ENCODE results near the gene CXCL5.

CXCL5 gene

DNA sequence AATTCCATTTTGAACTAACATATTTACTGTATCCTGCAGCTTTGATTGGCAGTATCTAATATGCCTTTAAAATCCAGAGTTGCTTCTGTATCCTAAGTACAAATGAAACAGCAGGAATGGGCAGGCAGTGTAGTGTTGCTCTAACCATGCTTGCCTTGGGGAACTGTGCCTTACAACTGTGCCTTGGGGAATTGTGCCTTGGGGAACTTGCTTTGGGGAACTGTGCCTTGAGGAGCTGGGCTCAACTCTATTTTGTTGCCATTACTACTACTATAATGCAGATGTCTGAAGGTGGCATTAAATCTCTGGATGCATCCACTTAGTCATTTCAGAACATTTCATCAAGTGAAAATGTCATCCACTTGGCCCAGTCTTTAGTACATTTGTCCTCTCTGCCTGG is 33.1 kb upstream of the CXCL5 start:
- Mint-ChIP-seq H3K27ac (no peak overlapping the region), H3K9me3 (no peaks in the 10 kb centered on the region), H3K4me1 (no peaks in the 10 kb centered on the region), H3K36me3 (no peaks in the 10 kb centered on the region), H3K4me3 (no peak overlapping the region), H3K27me3 (peaks cover 8 to 17% of the 10 kb centered on the region in 2 donors)
- DNase-seq (no peak), ATAC-seq (replicated peaks) (no peak)

DNA sequence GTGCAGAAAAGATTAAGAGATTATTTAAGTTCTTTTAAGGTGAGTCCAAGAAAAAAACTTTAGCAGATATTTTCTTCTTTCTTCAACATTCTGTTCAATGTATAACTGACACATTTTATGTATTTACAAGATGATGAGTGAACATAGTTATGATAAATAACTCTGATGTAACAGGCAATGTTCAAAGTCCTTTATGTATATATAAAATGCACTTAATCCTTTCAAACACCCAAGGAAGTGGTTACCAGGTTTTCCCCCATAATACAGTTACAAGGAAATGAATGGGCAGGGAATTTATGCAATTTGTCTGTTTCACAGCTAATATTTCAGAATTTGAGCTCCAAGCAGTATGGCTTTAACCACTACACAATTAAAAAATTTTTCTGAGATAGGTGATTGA is 31.8 kb upstream of the CXCL5 start:
- ATAC-seq (replicated peaks) (no peak), DNase-seq (no peak)
- no peak overlapping the region for H3K27ac Mint-ChIP-seq
- no peak overlapping the region for H3K4me3 Mint-ChIP-seq
- H3K27me3 Mint-ChIP-seq, result peaks cover 8% of the 10 kb centered on the region in 2 donors
- H3K36me3 Mint-ChIP-seq, result no peaks in the 10 kb centered on the region
- H3K4me1 Mint-ChIP-seq, result no peaks in the 10 kb centered on the region
- H3K9me3 Mint-ChIP-seq, result no peaks in the 10 kb centered on the region

DNA sequence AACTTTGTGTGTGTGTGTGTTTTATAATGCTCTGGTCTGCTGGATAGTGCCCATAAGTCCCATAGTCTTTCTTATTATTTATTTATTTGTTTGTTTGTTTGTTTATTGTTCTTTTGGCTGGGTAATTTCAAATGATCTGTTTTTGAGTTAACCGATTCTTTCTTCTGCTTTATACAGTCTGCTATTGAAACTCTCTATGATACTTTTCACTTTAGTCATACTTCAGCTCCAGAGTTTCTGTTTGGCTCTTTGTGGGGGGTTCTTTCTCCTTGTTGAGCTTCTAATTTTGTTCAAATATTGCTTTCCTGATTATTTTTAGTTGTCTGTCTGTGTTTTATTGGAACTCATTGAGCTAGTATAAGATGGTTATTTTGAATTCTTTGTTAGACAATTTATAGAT is 30.0 kb upstream of the CXCL5 start:
- Mint-ChIP-seq H3K27me3 (peaks cover 6 to 8% of the 10 kb centered on the region in 2 donors), H3K36me3 (no peaks in the 10 kb centered on the region), H3K4me3 (no peak overlapping the region), H3K9me3 (no peaks in the 10 kb centered on the region), H3K27ac (no peak overlapping the region), H3K4me1 (no peaks in the 10 kb centered on the region)
- DNase-seq (no peak), ATAC-seq (replicated peaks) (no peak)

DNA sequence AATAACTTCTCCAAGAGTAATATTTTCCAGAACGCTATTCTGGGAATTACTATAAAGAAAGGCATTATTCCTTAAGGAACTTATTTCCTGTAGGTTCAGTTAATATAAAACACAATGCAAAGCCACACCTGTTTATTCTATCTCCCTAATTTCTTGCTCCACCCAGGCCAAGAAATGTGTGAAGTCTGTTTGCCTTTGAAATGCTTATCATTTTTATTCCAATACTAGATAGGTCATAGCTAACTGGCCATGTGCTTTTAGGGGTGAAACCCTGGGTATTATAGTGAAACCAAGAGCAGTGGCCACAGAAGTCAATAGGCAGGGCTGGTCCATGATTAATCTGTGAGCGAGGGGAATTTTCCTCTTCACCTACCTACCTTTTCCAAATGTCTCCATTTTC is 25.2 kb upstream of the CXCL5 start:
- no peaks in the 10 kb centered on the region for H3K36me3 Mint-ChIP-seq
- no peaks in the 10 kb centered on the region for H3K27me3 Mint-ChIP-seq
- ATAC-seq (replicated peaks), result no peak
- H3K4me3 Mint-ChIP-seq, result no peak overlapping the region
- H3K9me3 Mint-ChIP-seq, result peaks cover 0 to 1% of the 10 kb centered on the region in 2 donors
- no peak overlapping the region for H3K27ac Mint-ChIP-seq
- no peak for DNase-seq
- no peaks in the 10 kb centered on the region for H3K4me1 Mint-ChIP-seq

DNA sequence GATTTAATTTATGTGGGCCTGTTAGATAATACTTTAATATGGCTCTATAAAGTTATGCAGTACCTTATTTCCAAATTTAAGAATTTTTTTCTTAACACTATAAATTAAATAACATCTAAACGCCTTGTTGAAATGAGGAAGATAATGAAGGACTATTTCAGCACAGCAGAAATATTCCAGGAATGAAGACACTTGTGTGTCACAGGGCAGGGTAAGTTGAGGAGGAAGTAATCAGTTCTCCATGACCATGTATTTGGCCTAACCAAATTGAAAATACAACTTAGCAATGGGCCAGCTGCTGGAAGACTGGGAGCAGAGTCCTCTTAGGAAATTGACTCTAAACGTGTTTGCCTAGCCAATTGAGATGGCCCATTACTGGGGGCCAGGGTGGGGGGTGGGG is 23.1 kb upstream of the CXCL5 start:
- ATAC-seq (replicated peaks), result no peak
- Mint-ChIP-seq H3K36me3 (no peaks in the 10 kb centered on the region), H3K27ac (no peak overlapping the region), H3K4me3 (no peak overlapping the region), H3K9me3 (peaks cover 0 to 1% of the 10 kb centered on the region in 2 donors), H3K4me1 (no peaks in the 10 kb centered on the region), H3K27me3 (no peaks in the 10 kb centered on the region)
- DNase-seq, result no peak

DNA sequence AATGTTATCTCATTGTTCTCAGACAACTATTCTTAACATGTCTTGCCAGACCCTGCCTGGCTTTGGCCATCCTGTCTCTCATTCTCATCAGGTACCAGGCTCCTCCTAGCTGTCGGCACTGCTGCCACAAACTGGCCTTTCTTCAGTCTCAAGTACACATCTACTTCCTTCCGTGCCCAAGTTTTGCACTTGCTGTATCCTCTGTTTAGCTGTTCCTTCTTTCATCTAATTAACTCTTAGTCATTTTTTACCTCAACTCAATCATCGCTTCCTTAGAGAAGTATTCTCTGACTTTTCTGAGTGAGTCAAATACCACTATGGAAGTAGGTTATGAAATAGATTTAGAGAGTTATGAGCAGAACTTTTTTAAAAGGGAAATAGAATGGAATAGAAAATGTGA is 20.3 kb upstream of the CXCL5 start:
- Mint-ChIP-seq H3K27ac (no peak overlapping the region), H3K4me3 (no peak overlapping the region)

DNA sequence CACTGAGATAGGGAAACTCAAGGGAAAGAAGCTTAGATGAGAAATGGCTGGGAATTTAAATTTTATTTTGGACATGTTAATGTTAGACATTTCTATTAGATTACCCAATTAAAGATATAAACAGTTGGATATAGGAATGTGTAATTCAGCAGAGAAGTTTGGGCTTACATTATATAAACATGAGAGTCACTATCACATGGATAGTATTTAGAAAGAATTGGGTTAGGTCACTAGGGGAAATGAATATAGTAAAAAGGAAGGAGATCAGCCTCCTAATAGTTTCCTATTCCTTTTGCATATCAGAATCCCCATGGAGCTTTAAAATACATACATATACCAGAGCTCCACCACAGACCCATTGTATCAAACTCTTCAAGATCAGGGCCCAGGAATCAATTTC is 19.6 kb upstream of the CXCL5 start:
- no peak for DNase-seq

More for the DNA sequence above, 20.3 kb upstream of the CXCL5 start:
- no peak for DNase-seq
- Mint-ChIP-seq H3K27me3 (no peaks in the 10 kb centered on the region), H3K4me1 (no peaks in the 10 kb centered on the region), H3K36me3 (no peaks in the 10 kb centered on the region), H3K9me3 (peaks cover 0 to 1% of the 10 kb centered on the region in 2 donors)
- peak in 1 of 2 donors; percentile 33 for ATAC-seq (replicated peaks)

DNA sequence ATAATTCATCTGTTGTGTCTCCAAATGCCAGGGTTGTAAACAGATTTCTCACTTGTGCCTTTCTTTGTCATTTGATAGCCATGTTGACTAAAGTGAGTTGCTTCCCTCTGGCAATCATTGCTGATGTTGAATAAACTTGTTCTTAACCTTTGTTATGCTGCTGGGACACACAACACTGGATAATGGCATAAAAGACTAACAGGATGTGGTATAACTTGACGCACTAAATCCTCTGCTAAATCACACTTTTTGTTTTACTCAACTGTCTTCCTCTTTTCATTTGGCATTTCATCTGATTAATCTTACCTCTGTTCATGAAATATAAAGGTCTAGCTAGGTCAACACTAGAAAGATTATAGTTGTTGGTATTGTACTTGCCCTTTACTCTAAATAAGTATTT is 17.6 kb upstream of the CXCL5 start:
- no peak for DNase-seq
- Mint-ChIP-seq H3K36me3 (no peaks in the 10 kb centered on the region), H3K4me3 (no peak overlapping the region), H3K9me3 (peaks cover 0 to 1% of the 10 kb centered on the region in 2 donors), H3K27me3 (no peaks in the 10 kb centered on the region), H3K27ac (no peak overlapping the region), H3K4me1 (no peaks in the 10 kb centered on the region)
- ATAC-seq (replicated peaks), result peak; percentile 64 to 84

More for the DNA sequence above, 19.6 kb upstream of the CXCL5 start:
- H3K4me3 Mint-ChIP-seq, result no peak overlapping the region
- ATAC-seq (replicated peaks), result no peak
- H3K9me3 Mint-ChIP-seq, result peaks cover 0 to 1% of the 10 kb centered on the region in 2 donors
- H3K4me1 Mint-ChIP-seq, result no peaks in the 10 kb centered on the region
- H3K36me3 Mint-ChIP-seq, result no peaks in the 10 kb centered on the region
- no peaks in the 10 kb centered on the region for H3K27me3 Mint-ChIP-seq
- H3K27ac Mint-ChIP-seq, result no peak overlapping the region

DNA sequence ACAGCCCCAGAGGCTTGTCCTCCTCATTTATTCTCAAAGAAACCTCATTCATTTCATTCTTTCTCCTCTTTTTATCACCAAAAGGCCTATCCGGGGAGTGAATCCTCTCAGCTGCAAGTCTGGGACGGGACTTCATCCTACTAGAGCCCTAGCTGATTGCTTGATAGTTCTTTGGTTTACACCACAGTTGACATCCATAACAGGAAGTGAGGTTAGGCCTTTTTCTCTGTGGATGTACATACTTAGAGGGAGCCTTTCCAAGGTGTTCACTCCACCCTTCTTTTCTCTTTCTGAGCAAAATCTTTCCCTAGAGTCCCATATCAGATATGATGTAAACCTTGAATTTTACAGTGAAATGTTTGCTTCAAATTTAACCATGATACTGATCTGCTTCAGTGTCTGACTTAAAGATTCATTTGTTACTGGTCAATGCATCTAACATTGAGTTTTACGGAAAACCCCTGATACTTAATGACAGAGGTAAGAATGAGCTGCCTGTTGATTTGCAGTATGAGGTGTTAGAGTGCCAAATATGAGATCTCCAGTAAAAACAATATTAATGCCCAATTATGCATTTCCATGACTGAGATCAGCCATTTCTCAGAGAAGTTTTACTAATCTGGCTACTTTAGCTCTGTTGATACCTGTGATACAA is 16.8 kb upstream of the CXCL5 start:
- no peak for ATAC-seq (replicated peaks)
- no peak for DNase-seq
- H3K4me1 Mint-ChIP-seq, result no peaks in the 10 kb centered on the region
- H3K4me3 Mint-ChIP-seq, result no peak overlapping the region
- H3K27ac Mint-ChIP-seq, result no peak overlapping the region
- H3K27me3 Mint-ChIP-seq, result peaks cover 0 to 5% of the 10 kb centered on the region in 2 donors
- peaks cover 0 to 2% of the 10 kb centered on the region in 2 donors for H3K36me3 Mint-ChIP-seq
- peaks cover 0 to 1% of the 10 kb centered on the region in 2 donors for H3K9me3 Mint-ChIP-seq

DNA sequence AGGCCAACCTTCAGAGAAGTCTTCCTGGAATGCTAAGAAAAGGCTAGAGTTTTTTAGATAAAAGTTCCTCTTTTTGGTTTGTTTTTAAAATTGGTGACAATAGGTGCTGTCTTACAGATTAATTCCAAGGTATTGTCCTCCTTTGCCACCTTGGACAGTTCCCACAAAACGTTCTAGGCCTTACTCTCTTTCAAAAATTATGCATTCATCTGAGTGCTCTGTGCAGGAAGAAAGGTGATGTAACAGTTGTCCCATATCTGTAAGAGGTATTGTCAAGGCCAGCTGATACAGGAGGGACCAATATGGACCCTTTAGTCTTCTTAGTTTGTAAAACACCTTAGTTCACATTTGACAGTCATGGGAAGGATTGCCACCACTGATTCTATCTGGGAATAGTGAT is 15.9 kb upstream of the CXCL5 start:
- no peak for DNase-seq
- H3K9me3 Mint-ChIP-seq, result no peaks in the 10 kb centered on the region
- H3K27ac Mint-ChIP-seq, result no peak overlapping the region
- no peaks in the 10 kb centered on the region for H3K4me1 Mint-ChIP-seq
- peaks cover 0 to 5% of the 10 kb centered on the region in 2 donors for H3K27me3 Mint-ChIP-seq
- H3K4me3 Mint-ChIP-seq, result no peak overlapping the region
- ATAC-seq (replicated peaks), result no peak
- peaks cover 0 to 2% of the 10 kb centered on the region in 2 donors for H3K36me3 Mint-ChIP-seq

DNA sequence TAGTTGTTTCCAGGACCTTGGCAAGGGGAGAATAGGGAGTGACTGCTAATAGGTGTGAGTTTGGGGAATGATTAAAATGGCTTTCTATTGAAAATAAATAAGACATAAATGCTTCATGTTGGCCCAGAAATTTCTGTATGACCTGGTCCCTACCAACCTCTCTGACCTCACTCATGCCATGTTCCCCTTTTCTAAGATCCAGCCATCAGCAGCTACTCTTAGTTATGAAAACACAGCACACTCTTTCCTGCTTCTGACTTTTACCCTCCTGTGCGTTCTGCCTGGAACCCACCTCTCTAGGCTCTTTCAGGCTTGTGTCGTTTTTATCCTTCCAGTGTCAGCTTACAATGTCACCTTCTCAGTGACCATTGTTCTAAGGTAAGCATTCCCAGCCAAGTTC is 14.8 kb upstream of the CXCL5 start:
- H3K4me1 Mint-ChIP-seq, result no peaks in the 10 kb centered on the region
- no peak overlapping the region for H3K4me3 Mint-ChIP-seq
- H3K36me3 Mint-ChIP-seq, result peaks cover 0 to 2% of the 10 kb centered on the region in 2 donors
- DNase-seq, result no peak
- no peak for ATAC-seq (replicated peaks)
- H3K27me3 Mint-ChIP-seq, result peaks cover 0 to 5% of the 10 kb centered on the region in 2 donors
- H3K9me3 Mint-ChIP-seq, result no peaks in the 10 kb centered on the region
- no peak overlapping the region for H3K27ac Mint-ChIP-seq

DNA sequence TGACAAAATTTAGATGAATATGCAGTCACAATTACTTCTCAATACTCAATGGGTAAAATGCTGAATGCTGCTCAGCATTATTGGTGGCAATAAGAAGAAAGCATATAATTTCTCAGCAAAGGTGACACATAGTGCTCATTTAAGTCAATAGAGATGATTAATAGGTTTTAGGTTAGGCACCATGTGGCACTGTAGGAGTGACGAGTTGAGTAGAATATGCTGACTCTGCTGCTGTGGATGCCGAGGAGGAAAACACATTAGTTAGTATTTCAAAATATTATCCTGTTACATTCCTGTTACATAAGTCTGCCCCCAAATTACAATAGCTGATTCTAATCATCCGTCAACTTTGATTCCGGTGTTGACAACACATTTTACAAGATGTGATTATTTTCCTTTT is 13.7 kb upstream of the CXCL5 start:
- Mint-ChIP-seq H3K36me3 (peaks cover 0 to 2% of the 10 kb centered on the region in 2 donors), H3K27me3 (peaks cover 0 to 5% of the 10 kb centered on the region in 2 donors), H3K4me1 (no peaks in the 10 kb centered on the region), H3K4me3 (no peak overlapping the region), H3K9me3 (no peaks in the 10 kb centered on the region), H3K27ac (no peak overlapping the region)
- DNase-seq (no peak), ATAC-seq (replicated peaks) (no peak)

DNA sequence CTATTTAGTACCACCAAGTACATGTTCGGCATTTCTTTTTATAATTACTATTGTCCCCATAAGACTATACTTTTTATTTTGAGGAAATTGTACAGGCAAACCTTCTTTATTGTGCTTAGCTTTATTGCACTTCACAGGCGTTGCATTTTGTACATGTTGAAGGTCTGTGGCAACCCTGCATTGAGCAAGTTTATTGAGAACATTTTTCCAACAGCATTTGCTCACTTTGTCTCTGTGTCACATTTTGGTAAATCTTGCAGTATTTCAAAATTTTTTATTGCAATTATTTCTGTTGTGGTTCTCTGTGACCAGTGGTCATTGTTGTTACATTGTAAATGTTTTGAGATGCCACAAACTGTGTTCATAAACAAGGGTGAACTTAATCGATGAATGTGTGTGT is 10.8 kb upstream of the CXCL5 start:
- no peak overlapping the region for H3K27ac Mint-ChIP-seq
- H3K4me3 Mint-ChIP-seq, result no peak overlapping the region
- H3K27me3 Mint-ChIP-seq, result peaks cover 0 to 5% of the 10 kb centered on the region in 2 donors
- DNase-seq (no peak), ATAC-seq (replicated peaks) (no peak)
- H3K4me1 Mint-ChIP-seq, result no peaks in the 10 kb centered on the region
- H3K36me3 Mint-ChIP-seq, result peaks cover 0 to 2% of the 10 kb centered on the region in 2 donors
- H3K9me3 Mint-ChIP-seq, result no peaks in the 10 kb centered on the region

DNA sequence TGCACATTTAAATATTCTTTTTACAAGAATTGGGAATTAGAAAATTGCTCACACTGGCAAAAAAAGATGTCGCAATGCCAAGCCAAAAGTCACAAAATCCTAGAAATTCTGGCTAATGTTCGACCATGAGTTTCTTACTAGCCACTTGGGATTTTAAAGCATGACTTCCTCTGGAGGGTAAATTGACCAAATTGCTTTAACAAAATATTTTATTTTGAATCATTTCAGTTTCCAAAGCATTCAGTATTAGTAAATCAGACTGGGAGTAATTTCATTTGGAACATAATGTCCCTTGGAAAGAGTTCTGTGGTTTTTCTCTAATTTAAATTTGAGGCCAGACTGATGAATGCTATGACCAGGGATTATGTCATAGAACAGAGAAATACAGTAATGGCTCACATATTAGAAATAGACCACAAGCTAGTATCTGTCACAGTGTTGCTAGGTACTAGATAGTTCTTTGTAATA is 7.6 kb upstream of the CXCL5 start:
- no peak overlapping the region for H3K4me3 Mint-ChIP-seq
- no peaks in the 10 kb centered on the region for H3K9me3 Mint-ChIP-seq
- H3K4me1 Mint-ChIP-seq, result no peaks in the 10 kb centered on the region
- peaks cover 0 to 2% of the 10 kb centered on the region in 2 donors for H3K36me3 Mint-ChIP-seq
- no peak overlapping the region for H3K27ac Mint-ChIP-seq
- H3K27me3 Mint-ChIP-seq, result peaks cover 0 to 5% of the 10 kb centered on the region in 2 donors
- no peak for ATAC-seq (replicated peaks)
- DNase-seq, result no peak

DNA sequence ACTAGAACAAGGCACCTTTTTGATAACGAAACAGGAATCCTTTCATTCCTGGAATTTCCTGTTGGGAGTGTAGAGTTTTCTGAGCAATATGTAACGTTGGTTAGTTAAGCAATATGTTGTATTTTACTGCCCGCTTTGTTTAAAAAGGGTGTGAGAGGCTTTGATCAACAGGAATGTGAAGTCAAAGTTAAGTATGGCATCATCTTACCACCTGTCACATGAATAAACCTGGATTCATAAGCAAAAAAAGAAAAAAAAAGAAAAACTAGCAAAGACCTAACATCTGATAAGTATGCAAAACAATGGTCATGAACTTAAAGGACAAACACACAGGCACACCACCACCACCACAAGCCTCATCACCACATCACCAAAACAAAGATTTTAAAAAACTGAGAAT is 7.1 kb upstream of the CXCL5 start:
- Mint-ChIP-seq H3K36me3 (no peaks in the 10 kb centered on the region), H3K4me3 (no peak overlapping the region), H3K27ac (no peak overlapping the region), H3K9me3 (no peaks in the 10 kb centered on the region), H3K4me1 (no peaks in the 10 kb centered on the region), H3K27me3 (peaks cover 0 to under 1% of the 10 kb centered on the region in 2 donors)
- no peak for DNase-seq
- ATAC-seq (replicated peaks), result no peak

All from stimulated activated naive B cell treated with anti-CD40 and anti-IgM and Interleukin-4, amounts not matched to agents 10 μg/mL and 1 μg/mL and 100 μg/mL, for 72 hours (primary cell).